GM12873 (cell line): ENCODE data around the gene P2RX5.
A peak's percentile ranks its signal among the peaks of the same experiment; 100 is the strongest.

Source experiments
- CTCF ChIP-seq: IDR thresholded peaks from 2 replicates; pipeline ENCODE4 v1.5.1; 2012; ENCODE audit warnings: low read depth, mild to moderate bottlenecking, moderate library complexity, low read length, control low read depth; ENCODE audit not compliant: insufficient read depth; ENCODE audit errors: missing control alignments

P2RX5 gene

GRCh38 chr17:3732210-3732621 is 36.3 kb upstream of the P2RX5 start:
- peak; percentile 66 for TF ChIP-seq CTCF

GRCh38 chr17:3730881-3731429 is 35.0 kb upstream of the P2RX5 start:
- no peak for TF ChIP-seq CTCF

GRCh38 chr17:3729881-3730280 is 33.9 kb upstream of the P2RX5 start:
- TF ChIP-seq CTCF = no peak

GRCh38 chr17:3727041-3727440 is 31.1 kb upstream of the P2RX5 start:
- no peak for TF ChIP-seq CTCF

- TF ChIP-seq CTCF = no peak
These were observed 28.6 kb upstream of the P2RX5 start for GRCh38 chr17:3724378-3725077.

- peak; percentile 45 for TF ChIP-seq CTCF
These were observed 27.8 kb upstream of the P2RX5 start, which contains the start of gene HASPIN for GRCh38 chr17:3723556-3724377. HASPIN (plus strand) TSS chr17:3723903; CDS start chr17:3723936, 33 bp downstream.

GRCh38 chr17:3723188-3723555 is 27.2 kb upstream of the P2RX5 start:
- no peak for TF ChIP-seq CTCF
